HepG2 (cell line): Measurements from ENCODE around the gene LOXL3. TPM values are rescaled to one million over a fixed set of nuclear protein-coding genes. Genes with fewer than 3 reads are reported as not detected.

ENCODE experiments used
- DPF2 ChIP-seq: sonication (generic); formaldehyde crosslinking; IDR thresholded peaks from 2 replicates; pipeline ENCODE4 v1.4.0; 2020; ENCODE audit warnings: mild to moderate bottlenecking, low read depth, missing genetic modification reagents, borderline replicate concordance
- EP300 ChIP-seq, 3 experiments: sonication (generic) in 1 of 3; formaldehyde crosslinking in 1 of 3; IDR thresholded peaks; 2 replicates each; pipeline versions ENCODE4 v1.5.1 to v1.6.1; 2011 to 2020; ENCODE audit warnings: low read depth in 2 of 3, low read length in 2 of 3, borderline replicate concordance in 1 of 3, improper control_type of control experiment in 1 of 3, mild to moderate bottlenecking in 1 of 3, missing genetic modification reagents in 1 of 3, moderate library complexity in 1 of 3
- FOXJ3 ChIP-seq: sonication (generic); formaldehyde crosslinking; IDR thresholded peaks from 2 replicates; pipeline ENCODE4 v1.4.0; 2020; ENCODE audit warnings: missing genetic modification reagents, mild to moderate bottlenecking, borderline replicate concordance
- HCFC1 ChIP-seq: fragments of 150-350 bp; IDR thresholded peaks from 2 replicates; pipeline ENCODE4 v1.6.1; 2014; ENCODE audit warnings: low read depth, low read length
- NCOA1 ChIP-seq: sonication (generic); formaldehyde crosslinking; IDR thresholded peaks from 2 replicates; pipeline ENCODE4 v1.9.0; 2021; ENCODE audit warnings: missing genetic modification reagents
- POLR2A ChIP-seq, 2 experiments: IDR thresholded peaks; 2 replicates each; pipeline ENCODE4 v1.6.1; 2011; ENCODE audit warnings: low read depth in 2 of 2, low read length in 2 of 2, mild to moderate bottlenecking in 1 of 2, moderate library complexity in 1 of 2; ENCODE audit not compliant: insufficient read depth in 1 of 2
- PPARG ChIP-seq: conservative IDR thresholded peaks from 2 replicates; pipeline ENCODE4 v1.6.1; 2016; ENCODE audit warnings: missing biosample characterization, missing genetic modification reagents
- RAD51 ChIP-seq: fragments of 450-650 bp; IDR thresholded peaks from 2 replicates; pipeline ENCODE4 v1.6.1; 2016; ENCODE audit warnings: borderline replicate concordance
- RORA ChIP-seq: sonication (generic); formaldehyde crosslinking; IDR thresholded peaks from 2 replicates; pipeline ENCODE4 v1.5.0; 2020; ENCODE audit warnings: mild to moderate bottlenecking, missing genetic modification reagents, moderate library complexity
- ZNF121 ChIP-seq: sonication (generic); formaldehyde crosslinking; IDR thresholded peaks from 2 replicates; pipeline ENCODE4 v1.5.0; 2020; ENCODE audit warnings: mild to moderate bottlenecking, missing genetic modification reagents
- ZNF329 ChIP-seq: sonication (generic); formaldehyde crosslinking; IDR thresholded peaks from 2 replicates; pipeline ENCODE4 v1.9.0; 2021; ENCODE audit warnings: low read depth, mild to moderate bottlenecking, missing genetic modification reagents
- ZNF75D ChIP-seq: sonication (generic); formaldehyde crosslinking; IDR thresholded peaks from 2 replicates; pipeline ENCODE4 v1.8.1; 2023; ENCODE audit warnings: missing genetic modification reagents, mild to moderate bottlenecking, borderline replicate concordance
- polyA plus RNA-seq, 8 experiments: library from polyadenylated mRNA; depleted of rRNA in 3 of 8; stranded (reverse) in 7 of 8; unstranded in 1 of 8; fragments of >200 nt; fragmentation: Illumina TruSeq in 4 of 8; extraction: Trizol in 4 of 8; gene quantifications; 2 replicates each; pipeline versions ENCODE4 v1.2.1 to v1.2.3, GENCODE V29; 2011 to 2016; ENCODE audit warnings: low read depth in 4 of 8, missing spikeins in 1 of 8, mixed read lengths in 1 of 8; ENCODE audit not compliant: insufficient read depth in 1 of 8
- total RNA-seq, 5 experiments: library from RNA; depleted of rRNA; stranded (reverse); fragments of >200 nt; fragmentation: Illumina TruSeq; extraction: Trizol; gene quantifications; 2 replicates each; pipeline ENCODE4 v1.2.3, GENCODE V29; 2016; ENCODE audit warnings: low read depth in 1 of 5
- TF ChIP-seq, protein P1 (sequence below), 2 experiments: fragments of 450-650 bp in 1 of 2; sonication (generic) in 1 of 2; formaldehyde crosslinking in 1 of 2; IDR thresholded peaks; 2 replicates each; pipeline versions ENCODE4 v1.6.1 to v1.8.0; 2016 to 2022; ENCODE audit warnings: antibody characterized with exemption in 1 of 2, mild to moderate bottlenecking in 1 of 2, missing genetic modification reagents in 1 of 2
- TF ChIP-seq, protein P2 (sequence below): sonication (generic); formaldehyde crosslinking; IDR thresholded peaks from 2 replicates; pipeline ENCODE4 v1.4.0; 2020; ENCODE audit warnings: missing genetic modification reagents, borderline replicate concordance

Gene LOXL3
- total and polyA plus RNA-seq, 2 of the 13 experiments (the other 11 are each of a cell fraction or from before 2014, with no cell fraction given) = 0.55 to 6.5 TPM

DNA sequence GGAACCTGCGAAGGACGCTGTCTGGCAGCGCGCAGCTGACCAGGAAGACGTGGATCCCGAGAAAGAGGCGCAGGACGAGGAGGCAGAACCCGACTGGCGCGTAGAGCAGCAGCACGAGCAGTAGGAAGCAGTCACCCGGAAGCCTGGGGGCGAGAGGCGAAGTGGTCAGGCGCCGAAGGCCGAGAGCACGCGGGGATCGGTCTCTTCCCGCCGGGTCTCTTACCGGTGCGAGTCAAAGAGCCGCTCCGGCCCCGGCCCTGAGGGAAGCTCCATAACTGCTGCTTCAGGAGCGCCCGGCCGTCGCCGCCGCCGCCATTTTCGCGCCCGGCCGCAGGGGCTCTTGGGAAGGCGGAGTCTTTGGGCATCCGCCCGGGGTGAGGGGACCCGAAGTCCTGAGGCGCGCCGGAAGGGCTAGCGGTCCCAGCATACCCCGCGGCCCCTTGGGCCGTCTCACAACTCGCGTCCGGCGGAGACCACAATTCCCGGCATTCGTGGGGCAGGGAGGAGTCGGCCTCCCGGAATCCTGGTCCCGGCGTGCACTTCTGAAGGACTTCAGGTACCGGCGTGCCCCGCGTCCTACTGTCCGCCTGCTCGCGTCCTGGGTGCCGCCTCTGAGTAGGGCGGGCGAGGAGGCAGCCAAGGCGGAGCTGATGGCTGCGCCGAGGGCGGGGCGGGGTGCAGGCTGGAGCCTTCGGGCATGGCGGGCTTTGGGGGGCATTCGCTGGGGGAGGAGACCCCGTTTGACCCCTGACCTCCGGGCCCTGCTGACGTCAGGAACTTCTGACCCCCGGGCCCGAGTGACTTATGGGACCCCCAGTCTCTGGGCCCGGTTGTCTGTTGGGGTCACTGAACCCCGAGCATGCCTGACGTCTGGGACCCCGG lies 24.1 kb downstream of the LOXL3 start, which contains the start of the genes AUP1 and HTRA2 (continued):
- TF ChIP-seq, protein P1, sequence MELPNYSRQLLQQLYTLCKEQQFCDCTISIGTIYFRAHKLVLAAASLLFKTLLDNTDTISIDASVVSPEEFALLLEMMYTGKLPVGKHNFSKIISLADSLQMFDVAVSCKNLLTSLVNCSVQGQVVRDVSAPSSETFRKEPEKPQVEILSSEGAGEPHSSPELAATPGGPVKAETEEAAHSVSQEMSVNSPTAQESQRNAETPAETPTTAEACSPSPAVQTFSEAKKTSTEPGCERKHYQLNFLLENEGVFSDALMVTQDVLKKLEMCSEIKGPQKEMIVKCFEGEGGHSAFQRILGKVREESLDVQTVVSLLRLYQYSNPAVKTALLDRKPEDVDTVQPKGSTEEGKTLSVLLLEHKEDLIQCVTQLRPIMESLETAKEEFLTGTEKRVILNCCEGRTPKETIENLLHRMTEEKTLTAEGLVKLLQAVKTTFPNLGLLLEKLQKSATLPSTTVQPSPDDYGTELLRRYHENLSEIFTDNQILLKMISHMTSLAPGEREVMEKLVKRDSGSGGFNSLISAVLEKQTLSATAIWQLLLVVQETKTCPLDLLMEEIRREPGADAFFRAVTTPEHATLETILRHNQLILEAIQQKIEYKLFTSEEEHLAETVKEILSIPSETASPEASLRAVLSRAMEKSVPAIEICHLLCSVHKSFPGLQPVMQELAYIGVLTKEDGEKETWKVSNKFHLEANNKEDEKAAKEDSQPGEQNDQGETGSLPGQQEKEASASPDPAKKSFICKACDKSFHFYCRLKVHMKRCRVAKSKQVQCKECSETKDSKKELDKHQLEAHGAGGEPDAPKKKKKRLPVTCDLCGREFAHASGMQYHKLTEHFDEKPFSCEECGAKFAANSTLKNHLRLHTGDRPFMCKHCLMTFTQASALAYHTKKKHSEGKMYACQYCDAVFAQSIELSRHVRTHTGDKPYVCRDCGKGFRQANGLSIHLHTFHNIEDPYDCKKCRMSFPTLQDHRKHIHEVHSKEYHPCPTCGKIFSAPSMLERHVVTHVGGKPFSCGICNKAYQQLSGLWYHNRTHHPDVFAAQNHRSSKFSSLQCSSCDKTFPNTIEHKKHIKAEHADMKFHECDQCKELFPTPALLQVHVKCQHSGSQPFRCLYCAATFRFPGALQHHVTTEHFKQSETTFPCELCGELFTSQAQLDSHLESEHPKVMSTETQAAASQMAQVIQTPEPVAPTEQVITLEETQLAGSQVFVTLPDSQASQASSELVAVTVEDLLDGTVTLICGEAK (IDR thresholded peaks at IDR 0.05) = no peak
- TF ChIP-seq, protein P1 (CRISPR knock-in tag; IDR thresholded peaks at IDR 0.05) = peak; percentile 60; the same call in 1 of the 2 replicates
- TF ChIP-seq ZNF75D (CRISPR knock-in tag) = 0 out of 2 replicates have a peak, but pooled peaks have one; percentile 83
- TF ChIP-seq POLR2A (IDR thresholded peaks at IDR 0.05; ENCODE audit: insufficient read depth in 1 of 2, low read depth in 2 of 2, low read length in 2 of 2) = peak; percentile 82 to 89
- no peak for TF ChIP-seq RAD51
- peak; percentile 69; the same call in 1 of the 2 replicates for TF ChIP-seq ZNF329 (CRISPR knock-in tag)
- no peak for TF ChIP-seq NCOA1 (CRISPR knock-in tag)
- peak; percentile 61; the same call in 1 of the 2 replicates for TF ChIP-seq FOXJ3 (CRISPR knock-in tag)
- 0 out of 2 replicates have a peak, but pooled peaks have one; percentile 33 for TF ChIP-seq DPF2 (CRISPR knock-in tag)
- TF ChIP-seq HCFC1 = peak; percentile 96
- TF ChIP-seq EP300 (IDR thresholded peaks at IDR 0.05; ENCODE audit: low read depth in 2 of 2, low read length in 2 of 2) = peak; percentile 58 to 73; a peak in 2 of 4 replicates
- no peak for TF ChIP-seq EP300 (CRISPR knock-in tag; IDR thresholded peaks at IDR 0.05; ENCODE audit: borderline replicate concordance)
- TF ChIP-seq, protein P2, sequence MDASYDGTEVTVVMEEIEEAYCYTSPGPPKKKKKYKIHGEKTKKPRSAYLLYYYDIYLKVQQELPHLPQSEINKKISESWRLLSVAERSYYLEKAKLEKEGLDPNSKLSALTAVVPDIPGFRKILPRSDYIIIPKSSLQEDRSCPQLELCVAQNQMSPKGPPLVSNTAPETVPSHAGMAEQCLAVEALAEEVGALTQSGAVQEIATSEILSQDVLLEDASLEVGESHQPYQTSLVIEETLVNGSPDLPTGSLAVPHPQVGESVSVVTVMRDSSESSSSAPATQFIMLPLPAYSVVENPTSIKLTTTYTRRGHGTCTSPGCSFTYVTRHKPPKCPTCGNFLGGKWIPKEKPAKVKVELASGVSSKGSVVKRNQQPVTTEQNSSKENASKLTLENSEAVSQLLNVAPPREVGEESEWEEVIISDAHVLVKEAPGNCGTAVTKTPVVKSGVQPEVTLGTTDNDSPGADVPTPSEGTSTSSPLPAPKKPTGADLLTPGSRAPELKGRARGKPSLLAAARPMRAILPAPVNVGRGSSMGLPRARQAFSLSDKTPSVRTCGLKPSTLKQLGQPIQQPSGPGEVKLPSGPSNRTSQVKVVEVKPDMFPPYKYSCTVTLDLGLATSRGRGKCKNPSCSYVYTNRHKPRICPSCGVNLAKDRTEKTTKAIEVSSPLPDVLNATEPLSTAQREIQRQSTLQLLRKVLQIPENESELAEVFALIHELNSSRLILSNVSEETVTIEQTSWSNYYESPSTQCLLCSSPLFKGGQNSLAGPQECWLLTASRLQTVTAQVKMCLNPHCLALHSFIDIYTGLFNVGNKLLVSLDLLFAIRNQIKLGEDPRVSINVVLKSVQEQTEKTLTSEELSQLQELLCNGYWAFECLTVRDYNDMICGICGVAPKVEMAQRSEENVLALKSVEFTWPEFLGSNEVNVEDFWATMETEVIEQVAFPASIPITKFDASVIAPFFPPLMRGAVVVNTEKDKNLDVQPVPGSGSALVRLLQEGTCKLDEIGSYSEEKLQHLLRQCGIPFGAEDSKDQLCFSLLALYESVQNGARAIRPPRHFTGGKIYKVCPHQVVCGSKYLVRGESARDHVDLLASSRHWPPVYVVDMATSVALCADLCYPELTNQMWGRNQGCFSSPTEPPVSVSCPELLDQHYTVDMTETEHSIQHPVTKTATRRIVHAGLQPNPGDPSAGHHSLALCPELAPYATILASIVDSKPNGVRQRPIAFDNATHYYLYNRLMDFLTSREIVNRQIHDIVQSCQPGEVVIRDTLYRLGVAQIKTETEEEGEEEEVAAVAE (CRISPR knock-in tag) = peak; percentile 59; the same call in 1 of the 2 replicates
- no peak for TF ChIP-seq RORA
- peak; percentile 33; the same call in 1 of the 2 replicates for TF ChIP-seq ZNF121 (CRISPR knock-in tag)
- no peak; the same call in 1 of the 2 replicates for TF ChIP-seq PPARG (CRISPR knock-in tag)
